Inflammatory macrophage treated with lipopolysaccharide for 1 hour (primary cell): Measurements from ENCODE around the gene WWC1.
A peak's percentile ranks its signal among the peaks of the same experiment; 100 is the strongest.

Source experiments
- DNase-seq, 2 donors: peaks; one replicate each; pipeline ENCODE4 v3.0.0-alpha.2; 2020 to 2022

Gene WWC1

GRCh38 chr5:168455201-168455600 is 163.8 kb downstream of the WWC1 start:
- DNase-seq = no peak

- no peak for DNase-seq
Measured at GRCh38 chr5:168457542-168457941, 166.1 kb downstream of the WWC1 start.

DNA sequence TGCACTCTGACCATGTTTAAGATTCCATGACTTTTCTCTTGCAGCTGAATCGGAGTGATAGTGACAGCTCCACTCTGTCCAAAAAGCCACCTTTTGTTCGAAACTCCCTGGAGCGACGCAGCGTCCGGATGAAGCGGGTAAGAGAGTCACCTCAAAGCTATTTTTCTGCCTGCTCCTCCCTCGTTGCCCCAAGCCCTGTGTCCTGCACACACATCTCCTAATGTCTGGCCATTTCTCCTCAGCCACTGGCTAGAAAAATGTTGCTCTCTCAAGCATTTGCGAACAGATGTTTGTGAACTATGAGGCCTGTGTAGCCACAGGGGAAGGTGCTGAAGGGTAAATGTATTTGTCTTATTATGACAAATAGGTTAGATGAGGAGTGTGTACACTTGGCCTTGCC is 169.2 kb downstream of the WWC1 start:
- no peak for DNase-seq

GRCh38 chr5:168463081-168463480 is 171.6 kb downstream of the WWC1 start:
- DNase-seq = no peak

DNA sequence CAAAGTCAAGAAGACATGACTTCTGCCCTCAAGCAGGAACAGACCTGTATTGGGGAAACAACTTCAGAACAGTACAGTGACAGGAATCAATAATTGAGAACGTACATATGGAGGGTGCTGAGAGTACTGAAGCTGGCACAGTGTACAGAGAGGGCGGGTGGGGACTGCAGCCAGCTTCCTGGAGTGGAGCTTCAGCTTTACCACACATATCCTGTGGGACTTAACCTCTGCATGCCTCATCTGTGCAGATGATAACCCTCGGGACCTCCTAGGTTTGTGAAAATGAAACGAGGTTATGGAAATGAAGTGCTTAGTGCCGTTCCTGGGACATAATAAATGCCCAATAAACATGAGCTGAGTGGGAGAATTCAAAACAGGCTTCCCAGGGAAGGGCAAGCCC is 172.8 kb downstream of the WWC1 start:
- no peak for DNase-seq

DNA sequence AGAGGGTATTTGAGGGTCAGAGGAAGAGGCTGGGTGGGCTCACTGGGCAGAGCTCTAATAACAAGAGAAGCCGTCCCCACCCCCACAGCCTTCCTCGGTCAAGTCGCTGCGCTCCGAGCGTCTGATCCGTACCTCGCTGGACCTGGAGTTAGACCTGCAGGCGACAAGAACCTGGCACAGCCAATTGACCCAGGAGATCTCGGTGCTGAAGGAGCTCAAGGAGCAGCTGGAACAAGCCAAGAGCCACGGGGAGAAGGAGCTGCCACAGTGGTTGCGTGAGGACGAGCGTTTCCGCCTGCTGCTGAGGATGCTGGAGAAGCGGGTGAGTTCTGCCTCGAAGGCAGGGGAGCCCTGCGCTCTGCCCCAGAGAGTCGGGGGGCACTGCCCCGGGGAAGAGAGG is 173.2 kb downstream of the WWC1 start:
- no peak for DNase-seq

DNA sequence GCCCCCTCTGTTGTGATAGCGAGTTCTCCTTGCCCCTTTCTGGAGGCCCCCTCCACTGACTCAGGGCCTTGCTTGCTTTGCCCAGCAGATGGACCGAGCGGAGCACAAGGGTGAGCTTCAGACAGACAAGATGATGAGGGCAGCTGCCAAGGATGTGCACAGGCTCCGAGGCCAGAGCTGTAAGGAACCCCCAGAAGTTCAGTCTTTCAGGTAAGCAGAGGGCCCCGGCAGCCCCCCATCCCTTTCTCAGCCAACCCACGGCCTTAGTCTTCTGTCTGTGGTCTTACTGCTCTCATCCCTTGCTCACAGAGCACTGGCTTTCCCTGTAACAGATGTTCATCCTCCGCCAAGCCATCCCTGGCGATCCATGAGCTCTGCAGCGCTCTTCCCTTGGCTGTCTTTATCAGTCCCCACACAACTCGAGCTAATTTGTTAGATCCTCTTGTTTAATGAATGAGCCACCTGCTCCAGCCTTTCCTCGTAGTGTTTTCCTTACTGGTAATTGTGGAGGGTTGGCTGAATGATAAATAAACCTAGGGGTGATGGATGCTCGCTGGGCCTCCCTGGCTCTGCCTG is 176.4 kb downstream of the WWC1 start:
- DNase-seq = no peak

GRCh38 chr5:168468836-168469235 is 177.4 kb downstream of the WWC1 start:
- no peak for DNase-seq

GRCh38 chr5:168469816-168470215 is 178.4 kb downstream of the WWC1 start:
- DNase-seq = no peak

DNA sequence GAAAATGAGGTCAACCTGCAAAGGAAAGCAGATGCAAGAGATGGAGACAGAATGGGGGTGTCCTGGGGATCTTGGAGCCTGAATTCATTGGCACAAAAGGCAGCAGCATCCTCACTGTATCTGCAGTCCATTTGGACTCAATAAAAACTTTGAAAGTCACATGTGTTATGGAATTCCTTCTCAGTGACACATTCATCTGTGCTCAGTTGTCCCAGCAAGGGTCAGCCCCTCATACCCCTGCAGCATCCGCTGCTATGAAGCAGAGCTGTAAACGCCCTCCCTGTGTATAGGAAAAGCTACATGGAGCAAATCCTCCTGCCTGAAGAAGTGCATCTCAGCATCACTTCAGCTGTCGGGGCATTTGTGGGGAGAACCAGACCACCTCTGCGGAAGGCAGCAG is 180.3 kb downstream of the WWC1 start:
- no peak for DNase-seq

DNA sequence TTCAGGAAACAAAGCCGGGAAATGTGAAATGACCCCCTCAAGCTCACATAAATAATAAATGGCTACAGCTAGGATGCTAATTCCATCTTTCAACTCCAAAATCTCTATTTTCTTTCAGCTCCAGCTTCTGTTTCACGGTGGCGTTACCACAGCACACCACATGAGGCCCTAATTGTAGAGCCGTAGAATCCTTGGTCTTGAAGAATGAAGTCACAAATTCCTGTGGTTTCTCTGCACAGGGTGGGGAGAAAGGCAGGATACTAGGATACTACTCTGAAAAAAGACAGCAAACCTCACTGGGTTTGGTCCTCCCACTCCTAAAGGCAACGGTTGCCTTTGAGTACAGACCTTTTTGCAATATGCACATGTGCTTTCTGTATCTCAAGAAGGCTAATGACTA is 180.9 kb downstream of the WWC1 start:
- DNase-seq = no peak

DNA sequence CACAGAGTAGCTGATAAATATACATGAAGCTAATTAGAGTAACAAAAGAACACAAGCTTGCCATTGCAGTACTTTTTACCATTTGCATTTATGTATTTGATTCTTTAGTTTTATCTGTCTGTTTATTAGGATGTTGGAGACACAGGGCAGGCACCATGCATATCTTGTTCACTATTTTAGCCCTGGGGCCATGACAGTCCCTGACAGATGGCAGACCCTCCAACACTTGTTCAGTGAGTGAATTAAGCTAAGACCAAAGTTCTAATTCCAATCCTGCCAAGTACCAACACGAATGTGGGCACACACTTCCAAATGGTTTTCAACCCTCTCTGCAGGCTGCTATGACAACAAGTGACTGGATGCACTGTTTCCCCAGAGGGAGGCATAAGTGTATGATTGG is 182.9 kb downstream of the WWC1 start:
- no peak for DNase-seq

- DNase-seq = no peak
Measured at GRCh38 chr5:168477060-168477459, 185.6 kb downstream of the WWC1 start.

DNA sequence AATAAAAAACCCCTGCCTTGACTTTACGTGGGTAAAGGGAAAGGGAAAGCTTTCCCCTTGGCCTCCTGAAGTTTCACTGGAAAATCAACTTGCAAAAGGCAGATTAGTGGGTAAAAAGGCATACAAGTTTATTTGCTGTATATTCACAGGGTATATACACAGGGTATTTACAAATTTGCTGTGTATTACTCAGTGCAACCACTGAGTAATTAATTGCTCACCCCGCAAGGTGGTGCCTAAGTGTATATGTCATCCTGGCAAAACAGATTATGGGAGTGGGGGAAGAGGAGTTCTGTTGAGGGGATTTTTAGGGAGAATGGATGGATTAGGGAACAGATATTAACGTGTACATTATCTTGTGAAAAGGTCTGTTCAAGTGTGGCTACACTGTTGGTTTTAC is 187.7 kb downstream of the WWC1 start:
- no peak for DNase-seq

DNA sequence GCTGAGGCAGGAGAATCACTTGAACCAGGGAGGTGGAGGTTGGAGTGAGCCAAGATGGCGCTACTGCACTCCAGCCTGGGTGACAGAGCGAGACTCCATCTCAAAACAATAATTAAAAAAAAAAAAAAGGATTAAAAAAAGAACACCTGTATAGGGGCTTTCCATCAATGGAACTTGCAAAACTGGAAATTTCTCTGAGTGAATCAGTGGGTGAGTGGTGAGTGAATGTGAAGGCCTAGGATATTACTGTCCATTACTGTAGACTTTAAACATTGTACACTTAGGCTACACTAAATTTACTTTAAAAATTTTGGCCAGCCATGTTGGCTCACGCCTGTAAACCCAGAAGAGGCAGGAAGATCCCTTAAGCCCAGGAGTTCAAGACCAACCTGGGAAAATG is 189.2 kb downstream of the WWC1 start:
- no peak for DNase-seq

GRCh38 chr5:168481330-168481788 is 189.9 kb downstream of the WWC1 start:
- DNase-seq = no peak

DNA sequence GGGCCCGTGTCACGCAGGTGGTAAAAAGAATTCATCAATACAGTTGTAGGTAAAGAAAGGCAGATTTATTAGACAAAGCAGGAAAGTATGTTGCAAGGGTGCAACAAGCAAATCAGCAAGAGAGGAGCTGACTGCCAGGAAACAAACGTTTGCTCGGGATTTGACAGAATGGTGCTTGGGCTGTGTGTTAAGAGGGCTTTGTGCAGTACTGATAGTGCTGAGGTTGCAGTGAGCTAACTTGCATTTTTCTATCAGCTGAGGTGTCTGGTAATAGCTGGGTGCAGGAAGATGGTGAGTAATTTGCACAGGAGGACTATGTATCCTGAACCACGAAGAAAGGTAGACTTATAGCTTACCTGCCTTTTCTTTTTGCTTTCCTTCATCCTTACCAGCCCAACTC is 190.9 kb downstream of the WWC1 start:
- no peak for DNase-seq

DNA sequence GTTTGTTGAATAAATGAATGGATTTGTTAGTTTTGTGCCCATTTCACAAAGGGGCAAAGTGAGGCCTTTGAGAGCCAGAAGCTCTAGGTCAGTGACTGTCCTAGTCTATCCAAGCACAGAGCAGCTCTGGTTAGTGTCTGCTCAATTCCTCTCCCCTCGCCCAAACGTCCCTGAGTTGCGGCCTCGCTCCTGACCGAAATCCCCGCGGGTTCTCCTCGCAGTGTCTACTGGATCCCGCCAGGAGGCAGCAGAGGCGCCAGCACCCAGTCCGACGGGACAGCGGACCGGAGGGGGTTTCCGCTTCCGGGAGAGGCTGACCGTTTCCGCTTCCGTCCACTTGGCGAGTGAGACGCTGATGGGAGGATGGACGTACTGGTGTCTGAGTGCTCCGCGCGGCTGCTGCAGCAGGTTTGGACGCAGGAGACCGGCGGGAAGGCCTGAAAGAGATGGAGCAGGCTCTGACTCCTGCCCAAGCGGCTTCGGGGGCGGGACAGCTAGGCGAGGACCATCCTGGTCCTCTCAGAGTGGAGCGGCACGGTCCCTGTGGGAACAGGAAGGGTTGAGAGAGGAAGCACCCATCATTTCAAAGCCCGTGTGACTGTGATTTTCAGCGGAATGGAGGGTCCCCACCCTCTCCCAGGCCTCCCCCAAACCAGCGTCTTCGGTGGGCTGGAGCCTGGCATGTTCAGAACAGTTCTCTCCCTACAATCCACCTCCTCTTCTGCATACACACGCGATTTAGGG is 194.9 kb downstream of the WWC1 start, which contains the start of gene RARS1:
Gene RARS1 (plus strand): TSS at position 336 of the 744 bp plus-strand sequence. CDS start 28 bp downstream, at position 364.
- peak; percentile 87 to 96 for DNase-seq

- no peak for DNase-seq
Measured at GRCh38 chr5:168489059-168489458, 197.6 kb downstream of the WWC1 start.

- no peak for DNase-seq
Measured at GRCh38 chr5:168494057-168494555, 202.7 kb downstream of the WWC1 start.

DNA sequence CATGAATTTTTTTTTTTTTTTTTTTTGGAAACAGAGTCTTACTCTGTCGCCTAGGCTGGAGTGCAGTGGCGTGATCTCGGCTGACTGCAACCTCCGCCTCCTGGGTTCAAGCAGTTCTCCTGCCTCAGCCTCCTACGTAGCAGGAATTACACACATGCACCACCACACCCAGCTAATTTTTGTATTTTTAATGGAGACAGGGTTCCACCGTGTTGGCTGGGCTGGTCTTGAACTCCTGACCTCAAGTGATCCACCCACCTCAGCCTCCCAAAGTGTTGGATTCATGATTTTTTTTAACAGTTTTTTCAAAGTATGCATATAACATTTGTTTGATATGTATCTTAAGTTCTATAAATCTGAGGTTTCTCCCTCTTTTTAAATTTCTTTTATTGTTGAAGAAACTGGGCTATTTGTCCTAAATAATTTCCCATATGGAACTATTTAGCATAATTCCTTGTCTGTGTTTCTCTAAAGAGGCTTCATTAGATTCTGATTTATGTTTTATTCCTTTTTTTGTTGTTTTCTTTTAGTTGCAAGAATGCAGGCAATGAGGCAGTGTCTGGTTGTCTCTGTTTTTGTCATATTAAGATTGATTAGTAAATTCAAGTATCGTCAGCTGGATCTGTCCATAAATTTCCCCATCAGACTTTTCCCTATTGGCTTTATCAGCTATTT is 211.3 kb downstream of the WWC1 start:
- no peak for DNase-seq

DNA sequence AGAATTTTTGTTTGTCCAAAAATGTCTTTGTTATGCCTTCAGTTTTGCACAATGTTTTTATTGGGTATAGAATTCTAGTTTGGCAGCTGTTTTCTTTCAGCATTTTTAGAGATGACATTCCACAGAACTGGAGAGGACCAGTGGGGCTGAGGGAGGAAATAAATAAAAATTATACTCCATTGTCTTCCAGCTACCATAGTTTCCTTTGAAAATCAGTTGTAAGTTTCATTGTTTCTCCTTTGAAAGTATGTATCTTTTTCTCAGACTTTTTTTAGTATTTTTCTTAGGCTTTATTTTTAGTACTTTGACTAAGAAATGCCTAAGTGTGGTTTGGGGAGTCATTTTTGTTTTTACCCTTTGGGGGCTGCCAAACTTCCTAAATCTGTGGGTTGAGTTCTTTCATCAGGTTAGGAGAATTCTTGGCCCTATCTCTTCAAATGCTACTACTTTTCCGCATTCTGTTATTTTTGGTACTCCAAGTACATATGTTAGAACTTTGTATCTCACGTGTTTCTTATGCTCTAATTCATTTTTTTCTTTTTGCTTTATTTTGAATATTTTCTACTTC is 222.5 kb downstream of the WWC1 start:
- DNase-seq = no peak
